Smooth muscle cell (in vitro differentiated cells): ENCODE measurements around the gene EPS8. TPM values are rescaled to one million over a fixed set of nuclear protein-coding genes. Genes with fewer than 3 reads are reported as not detected.
"Not testable (repeated sequence)": the region's sequence is repeated elsewhere in the genome, so short reads cannot be mapped to it uniquely, and the experiment has no call there.

Experiments
- DNase-seq: peaks from one replicate; lab custom pipeline; 2025; ENCODE audit not compliant: unreplicated experiment; lab: John Stamatoyannopoulos, UW
- H2AFZ ChIP-seq: fragments of 200-600 bp; sonication (generic); 2 replicates; pipeline ENCODE4 v1.6.0; 2016; ENCODE audit warnings: antibody characterized with exemption, low read depth, mild to moderate bottlenecking
- H3F3A ChIP-seq: fragments of 200-600 bp; sonication (generic); 2 replicates; pipeline ENCODE4 v1.6.0; 2017; ENCODE audit warnings: antibody characterized with exemption, low read depth
- H3K27ac ChIP-seq: fragments of 200-600 bp; sonication (generic); 2 replicates; pipeline ENCODE4 v1.5.1; 2016; ENCODE audit warnings: low read depth, mild to moderate bottlenecking
- H3K27me3 ChIP-seq: fragments of 200-600 bp; sonication (generic); 2 replicates; pipeline ENCODE4 v1.6.1; 2016; ENCODE audit warnings: low read depth, mild to moderate bottlenecking
- H3K36me3 ChIP-seq: fragments of 200-600 bp; sonication (generic); 2 replicates; pipeline ENCODE4 v1.5.1; 2016; ENCODE audit warnings: low read depth
- H3K4me1 ChIP-seq: fragments of 200-600 bp; sonication (generic); 2 replicates; pipeline ENCODE4 v1.5.1; 2016; ENCODE audit warnings: low read depth
- H3K4me2 ChIP-seq: fragments of 200-600 bp; sonication (generic); 2 replicates; pipeline ENCODE4 v1.6.0; 2016; ENCODE audit warnings: mild to moderate bottlenecking
- H3K4me3 ChIP-seq: fragments of 200-600 bp; sonication (generic); 2 replicates; pipeline ENCODE4 v1.5.1; 2016; ENCODE audit warnings: mild to moderate bottlenecking
- H3K79me2 ChIP-seq: fragments of 200-600 bp; sonication (generic); 2 replicates; pipeline ENCODE4 v1.6.0; 2016; ENCODE audit warnings: low read depth, mild to moderate bottlenecking
- H3K9ac ChIP-seq: fragments of 200-600 bp; sonication (generic); 2 replicates; pipeline ENCODE4 v1.6.0; 2016; ENCODE audit warnings: low read depth
- H3K9me3 ChIP-seq: fragments of 200-600 bp; sonication (generic); replicated peaks from 2 replicates; pipeline ENCODE4 v1.5.1; 2016; ENCODE audit warnings: low read depth
- H4K20me1 ChIP-seq: fragments of 200-600 bp; sonication (generic); 2 replicates; pipeline ENCODE4 v1.6.0; 2016; ENCODE audit warnings: low read depth
- CTCF ChIP-seq: fragments of 200-600 bp; sonication (generic); IDR thresholded peaks from 2 replicates; pipeline ENCODE4 v1.5.1; 2017; ENCODE audit warnings: borderline replicate concordance, mild to moderate bottlenecking, antibody characterized with exemption; ENCODE audit not compliant: insufficient read depth, poor library complexity, severe bottlenecking
- WGBS: methylation state at CpG from one replicate; pipeline ENCODE4 v1.1.7; 2016; ENCODE audit warnings: low lambda C conversion rate; 5-methylcytosine and 5-hydroxymethylcytosine counted together
- polyA plus RNA-seq: library from polyadenylated mRNA; unstranded; fragments of >200 nt; fragmentation: Nextera tagmentation; extraction: Ambion mirVana; gene quantifications from 2 replicates; pipeline ENCODE4 v1.2.1, GENCODE V29; 2016
- total RNA-seq: library from RNA; depleted of rRNA; stranded (reverse); fragments of >200 nt; gene quantifications from 2 replicates; pipeline ENCODE4 v1.2.3, GENCODE V29; 2014

The EPS8 gene
- total and polyA plus RNA-seq, 2 experiments from 2014 or later = 27.5 to 68.3 TPM

DNA sequence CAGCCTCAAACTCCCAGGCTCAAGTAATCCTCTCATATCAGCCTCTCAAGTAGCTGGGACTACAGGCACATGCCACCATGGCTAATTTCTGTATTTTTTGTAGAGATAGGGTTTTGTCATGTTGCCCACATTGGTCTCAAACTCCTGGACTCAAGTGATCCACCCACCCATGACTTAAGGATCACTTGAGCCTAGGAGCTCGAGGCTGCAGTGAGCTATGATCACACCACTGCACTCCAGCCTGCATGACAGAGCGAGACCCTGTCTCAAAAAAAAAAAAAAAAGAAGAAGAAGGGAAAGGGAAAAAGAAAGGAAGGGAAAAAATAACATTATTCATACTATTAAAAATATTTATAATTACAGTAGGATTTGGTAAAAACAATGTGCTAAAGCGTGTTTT, 19.2 kb downstream of the EPS8 start:
- H3K9ac ChIP-seq = no peak overlapping the region

GRCh38 chr12:15769586-15769985, 19.6 kb downstream of the EPS8 start:
- Histone ChIP-seq H3K9ac (no peak overlapping the region), H3K9me3 (no peaks in the 10 kb centered on the region), H3K27me3 (no peaks in the 10 kb centered on the region), H3K4me1 (no peaks in the 10 kb centered on the region), H3K4me2 (no peak overlapping the region), H3K36me3 (no peaks in the 10 kb centered on the region), H3K27ac (no peak overlapping the region), H4K20me1 (peaks cover 4% of the 10 kb centered on the region), H3K79me2 (peaks cover 66% of the 10 kb centered on the region), H2AFZ (no peak overlapping the region), H3F3A (no peaks in the 10 kb centered on the region), H3K4me3 (no peak overlapping the region)
- no peak for DNase-seq
- TF ChIP-seq CTCF = no peak
- 96% methylated on average over 3 of the region's 3 CpGs for WGBS

More for the DNA sequence above, 19.2 kb downstream of the EPS8 start:
- no peak overlapping the region for H2AFZ ChIP-seq
- no peak for TF ChIP-seq CTCF
- no peaks in the 10 kb centered on the region for H3K9me3 ChIP-seq
- peaks cover 4% of the 10 kb centered on the region for H4K20me1 ChIP-seq
- peak overlapping the region; percentile 43 for H3K27ac ChIP-seq
- H3K4me3 ChIP-seq = no peak overlapping the region
- DNase-seq = no peak
- no peaks in the 10 kb centered on the region for H3K4me1 ChIP-seq
- H3K79me2 ChIP-seq = peaks cover 62% of the 10 kb centered on the region
- 73% methylated on average over 3 of the region's 3 CpGs for WGBS
- no peaks in the 10 kb centered on the region for H3K27me3 ChIP-seq
- H3K36me3 ChIP-seq = no peaks in the 10 kb centered on the region
- no peaks in the 10 kb centered on the region for H3F3A ChIP-seq
- no peak overlapping the region for H3K4me2 ChIP-seq

GRCh38 chr12:15767301-15767700, 21.9 kb downstream of the EPS8 start:
- Histone ChIP-seq H3K9ac (no peak overlapping the region), H4K20me1 (peaks cover 4% of the 10 kb centered on the region), H3K4me1 (no peaks in the 10 kb centered on the region), H3K36me3 (no peaks in the 10 kb centered on the region), H3K4me3 (no peak overlapping the region), H3K4me2 (no peak overlapping the region), H3K79me2 (peaks cover 73% of the 10 kb centered on the region), H3K27ac (no peak overlapping the region), H3K27me3 (no peaks in the 10 kb centered on the region), H3F3A (no peaks in the 10 kb centered on the region), H2AFZ (no peak overlapping the region), H3K9me3 (no peaks in the 10 kb centered on the region)
- 95% methylated on average over 2 of the region's 2 CpGs for WGBS
- TF ChIP-seq CTCF = no peak
- no peak for DNase-seq

- no peaks in the 10 kb centered on the region for H3K4me1 ChIP-seq
- DNase-seq = no peak
- no peaks in the 10 kb centered on the region for H3K36me3 ChIP-seq
- no peak overlapping the region for H2AFZ ChIP-seq
- H3K4me3 ChIP-seq = no peak overlapping the region
- peaks cover 93% of the 10 kb centered on the region for H3K79me2 ChIP-seq
- no peak overlapping the region for H3K4me2 ChIP-seq
- H3K27ac ChIP-seq = no peak overlapping the region
- H4K20me1 ChIP-seq = no peaks in the 10 kb centered on the region
- H3F3A ChIP-seq = no peaks in the 10 kb centered on the region
- no peak overlapping the region for H3K9ac ChIP-seq
- no peaks in the 10 kb centered on the region for H3K27me3 ChIP-seq
- peaks cover 3% of the 10 kb centered on the region for H3K9me3 ChIP-seq
- WGBS = 100% methylated on average over 1 of the region's 1 CpG
- TF ChIP-seq CTCF = no peak
These were observed 25.9 kb downstream of the EPS8 start for GRCh38 chr12:15763328-15763727.

DNA sequence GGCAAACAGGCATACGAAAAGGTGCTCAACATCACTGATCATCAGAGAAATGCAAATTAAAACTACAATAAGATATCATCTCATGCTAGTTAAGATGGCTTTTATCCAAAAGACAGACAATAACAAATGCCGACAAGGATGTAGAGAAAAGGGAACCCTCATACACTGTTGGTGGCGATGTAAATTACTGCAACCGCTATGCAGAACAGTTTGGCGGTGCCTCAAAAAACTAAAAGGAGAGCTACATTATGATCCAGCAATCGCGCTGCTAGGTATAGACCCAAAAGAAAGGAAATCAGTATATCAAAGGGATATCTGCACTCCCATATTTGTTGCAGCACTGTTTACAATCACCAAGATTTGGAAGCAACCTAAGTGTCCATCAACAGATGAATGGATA, 27.0 kb downstream of the EPS8 start:
- WGBS = 98% methylated on average over 7 of the region's 7 CpGs
- H3K4me2 ChIP-seq = not testable (repeated sequence)

More for the DNA sequence above, 27.0 kb downstream of the EPS8 start:
- H3K4me3 ChIP-seq, H4K20me1 ChIP-seq, H3K4me1 ChIP-seq, H2AFZ ChIP-seq, H3K27ac ChIP-seq, H3F3A ChIP-seq, H3K9me3 ChIP-seq, H3K9ac ChIP-seq, H3K36me3 ChIP-seq, H3K27me3 ChIP-seq, DNase-seq: not testable (repeated sequence)
- peaks cover 95% of the 10 kb centered on the region for H3K79me2 ChIP-seq
